ENCODE measurements around the gene ANTXR1.

- TF ChIP-seq CTCF (IDR thresholded peaks at IDR 0.05; ENCODE audit: borderline replicate concordance, extremely low read depth, low read length, poor library complexity, severe bottlenecking) = no peak
- no peak for TF ChIP-seq EZH2 (IDR thresholded peaks at IDR 0.05; ENCODE audit: borderline replicate concordance, low read depth, low read length, severe bottlenecking)
Measured at GRCh38 chr2:69062307-69062962, 49.5 kb downstream of the ANTXR1 start.

Data from DND-41 (cell line).